Measurements from ENCODE around the gene ZDHHC14. TPM values are rescaled to one million over a fixed set of nuclear protein-coding genes. Genes with fewer than 3 reads are reported as not detected.

The ZDHHC14 gene
- total RNA-seq, 1 experiment from 2014 or later, result 1.7 TPM

DNA sequence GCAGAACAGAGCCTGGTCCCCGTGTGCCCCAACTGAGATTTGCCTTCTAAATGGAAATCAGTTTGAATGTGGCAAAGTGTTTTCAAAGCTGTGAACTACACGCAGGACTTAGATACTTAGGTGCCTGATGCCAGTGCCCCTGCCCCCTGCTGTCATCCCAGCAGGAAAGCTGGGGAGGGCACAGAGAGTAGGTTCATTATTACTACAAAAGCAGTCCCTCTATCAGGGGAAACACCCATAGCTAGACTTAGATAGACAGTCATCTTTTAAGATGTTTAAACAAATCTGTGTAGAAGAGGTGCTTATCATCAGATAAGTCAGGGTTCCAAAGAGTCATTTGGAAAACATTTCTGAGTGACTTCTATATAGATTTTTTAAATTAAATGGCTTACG is 287.0 kb downstream of the ZDHHC14 start:
- no peak overlapping the region for H3K56ac ChIP-seq (ENCODE audit: insufficient read length, low read depth, low read length)
- H3K18ac ChIP-seq (ENCODE audit: insufficient read length, low read depth, low read length), result no peak overlapping the region
- no peak for DNase-seq
- H2BK5ac ChIP-seq (ENCODE audit: insufficient read length, low read length), result no peak overlapping the region
- no peak overlapping the region for H2BK15ac ChIP-seq (ENCODE audit: low read depth, low read length)
- no peak overlapping the region for H2BK12ac ChIP-seq (ENCODE audit: insufficient read length, low read depth, low read length)
- H2AFZ ChIP-seq (ENCODE audit: low read length), result no peak overlapping the region
- H2AK5ac ChIP-seq (ENCODE audit: insufficient read length, low read length), result no peak overlapping the region
- H3K4me2 ChIP-seq (ENCODE audit: insufficient read depth, insufficient read length, low read length), result no peak overlapping the region
- no peaks in the 10 kb centered on the region for H3K79me2 ChIP-seq (ENCODE audit: insufficient read depth, low read length)
- H3T11ph ChIP-seq (ENCODE audit: low read length), result no peak overlapping the region
- H3K9me3 ChIP-seq (ENCODE audit: control insufficient read depth, low read depth, low read length), result no peaks in the 10 kb centered on the region
- Mint-ChIP-seq H3K36me3 (ENCODE audit: insufficient read depth in 1 of 3, low read depth in 3 of 3) (peaks cover 0 to 3% (median 0%) of the 10 kb centered on the region in 3 experiments; a peak in 1 of 7 replicates), H3K27me3 (ENCODE audit: low read depth) (peaks cover 5% of the 10 kb centered on the region), H3K9me3 (no peaks in the 10 kb centered on the region; a peak in 1 of 5 replicates), H3K27ac (no peak overlapping the region), H3K4me1 (peaks cover 29 to 31% of the 10 kb centered on the region in 2 experiments), H3K4me3 (no peak overlapping the region)
- no peak overlapping the region for H3K27ac ChIP-seq (ENCODE audit: insufficient read length, low read depth, low read length)
- no peak overlapping the region for H3K23ac ChIP-seq (ENCODE audit: insufficient read length, low read depth, low read length)
- no peak overlapping the region for H4K91ac ChIP-seq (ENCODE audit: insufficient read length, low read depth, low read length)
- no peak overlapping the region for H4K5ac ChIP-seq (ENCODE audit: insufficient read length, low read depth, low read length)
- H3K4ac ChIP-seq (ENCODE audit: low read depth, low read length), result no peak overlapping the region
- H4K20me1 ChIP-seq (ENCODE audit: control insufficient read depth, insufficient read depth, insufficient read length), result no peaks in the 10 kb centered on the region
- TF ChIP-seq, protein P1, sequence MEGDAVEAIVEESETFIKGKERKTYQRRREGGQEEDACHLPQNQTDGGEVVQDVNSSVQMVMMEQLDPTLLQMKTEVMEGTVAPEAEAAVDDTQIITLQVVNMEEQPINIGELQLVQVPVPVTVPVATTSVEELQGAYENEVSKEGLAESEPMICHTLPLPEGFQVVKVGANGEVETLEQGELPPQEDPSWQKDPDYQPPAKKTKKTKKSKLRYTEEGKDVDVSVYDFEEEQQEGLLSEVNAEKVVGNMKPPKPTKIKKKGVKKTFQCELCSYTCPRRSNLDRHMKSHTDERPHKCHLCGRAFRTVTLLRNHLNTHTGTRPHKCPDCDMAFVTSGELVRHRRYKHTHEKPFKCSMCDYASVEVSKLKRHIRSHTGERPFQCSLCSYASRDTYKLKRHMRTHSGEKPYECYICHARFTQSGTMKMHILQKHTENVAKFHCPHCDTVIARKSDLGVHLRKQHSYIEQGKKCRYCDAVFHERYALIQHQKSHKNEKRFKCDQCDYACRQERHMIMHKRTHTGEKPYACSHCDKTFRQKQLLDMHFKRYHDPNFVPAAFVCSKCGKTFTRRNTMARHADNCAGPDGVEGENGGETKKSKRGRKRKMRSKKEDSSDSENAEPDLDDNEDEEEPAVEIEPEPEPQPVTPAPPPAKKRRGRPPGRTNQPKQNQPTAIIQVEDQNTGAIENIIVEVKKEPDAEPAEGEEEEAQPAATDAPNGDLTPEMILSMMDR (conservative IDR thresholded peaks at IDR 0.05), result no peak
- no peaks in the 10 kb centered on the region for H3K79me1 ChIP-seq (ENCODE audit: insufficient read depth, low read depth, low read length, poor library complexity, severe bottlenecking)
- no peaks in the 10 kb centered on the region for H3K23me2 ChIP-seq (ENCODE audit: insufficient read length, low read depth, low read length, poor library complexity, severe bottlenecking)
- no peak overlapping the region for H4K8ac ChIP-seq (replicated peaks; ENCODE audit: insufficient read length, low read depth, low read length)
- no peak overlapping the region for H3K14ac ChIP-seq (ENCODE audit: insufficient read depth, low read length)
- H3K9ac ChIP-seq (ENCODE audit: extremely low read depth, insufficient read length, low read length), result no peak overlapping the region
- peaks cover 2% of the 10 kb centered on the region; the same call in 1 of the 2 replicates for H3K4me1 ChIP-seq (ENCODE audit: insufficient read depth, low read length)
- WGBS (ENCODE audit: extremely low coverage, insufficient read length, low lambda C conversion rate), result no CpG with 5 or more reads among the region's 3 CpGs
- H2BK120ac ChIP-seq (ENCODE audit: low read depth, low read length, poor library complexity, severe bottlenecking), result no peak overlapping the region
- H3K27me3 ChIP-seq (ENCODE audit: insufficient read depth, low read length), result no peaks in the 10 kb centered on the region
- no peak overlapping the region for H2BK20ac ChIP-seq (ENCODE audit: low read depth, low read length, poor library complexity, severe bottlenecking)

Data from H9 (cell line).